MCF 10A (cell line): ENCODE results near the gene CLMN. TPM values are rescaled to one million over a fixed set of nuclear protein-coding genes. Genes with fewer than 3 reads are reported as not detected.

Source experiments
- BruUV-seq: library from RNA; stranded (reverse); fragments of 400-500 nt; replicated peaks from 2 replicates; lab custom pipeline; 2021; lab: Mats Ljungman, UMichigan
- CTCF ChIA-PET: fragments of 300-600 bp; sonication (Branson Sonifier 250); formaldehyde crosslinking; extraction: SDS; loops from one replicate; lab custom pipeline; 2021; ENCODE audit warnings: antibody characterized with exemption, inconsistent platforms; lab: Yijun Ruan, JAX
- POLR2A ChIA-PET: fragments of 300-600, 350-650 bp; sonication (Branson Sonifier 250); formaldehyde crosslinking; extraction: SDS; loops from one replicate; lab custom pipeline; 2020; ENCODE audit warnings: antibody characterized with exemption, inconsistent platforms; lab: Yijun Ruan, JAX
- DNase-seq: peaks from one replicate; pipeline ENCODE4 v3.0.0-alpha.2; 2018; ENCODE audit not compliant: unreplicated experiment
- H3K27ac Mint-ChIP-seq: one replicate; pipeline ENCODE4 v1.8.0; 2022; ENCODE audit warnings: mild to moderate bottlenecking, low read depth, mixed read lengths; ENCODE audit not compliant: unreplicated experiment
- H3K27me3 Mint-ChIP-seq: one replicate; pipeline ENCODE4 v1.8.0; 2022; ENCODE audit warnings: mixed read lengths; ENCODE audit not compliant: insufficient read depth, unreplicated experiment
- H3K36me3 Mint-ChIP-seq: one replicate; pipeline ENCODE4 v1.8.0; 2022; ENCODE audit warnings: mild to moderate bottlenecking, moderate library complexity, mixed read lengths; ENCODE audit not compliant: insufficient read depth, unreplicated experiment
- H3K4me1 Mint-ChIP-seq: one replicate; pipeline ENCODE4 v1.8.0; 2022; ENCODE audit warnings: mixed read lengths; ENCODE audit not compliant: insufficient read depth, unreplicated experiment
- H3K4me3 Mint-ChIP-seq: one replicate; pipeline ENCODE4 v1.8.0; 2022; ENCODE audit warnings: mild to moderate bottlenecking, moderate library complexity, mixed read lengths; ENCODE audit not compliant: unreplicated experiment
- H3K9me3 Mint-ChIP-seq: one replicate; pipeline ENCODE4 v1.8.0; 2022; ENCODE audit warnings: mixed read lengths; ENCODE audit not compliant: unreplicated experiment
- intact Hi-C: fragments of 100-400 bp; cut with micrococcal nuclease; formaldehyde crosslinking; loops from 2 replicates; pipeline ENCODE4 v1.14.1; 2022
- total RNA-seq: library from RNA; stranded (reverse); gene quantifications from 2 replicates; pipeline ENCODE4 v1.2.3, GENCODE V29; 2022
- TF ChIP-seq, protein P1 (sequence below): fragments of 200-600 bp; IDR thresholded peaks from one replicate; pipeline ENCODE4 v1.8.0; 2022; ENCODE audit warnings: antibody characterized with exemption, mild to moderate bottlenecking; ENCODE audit not compliant: unreplicated experiment

CLMN gene
- total RNA-seq, 1 experiment from 2014 or later, result 17.9 TPM

DNA sequence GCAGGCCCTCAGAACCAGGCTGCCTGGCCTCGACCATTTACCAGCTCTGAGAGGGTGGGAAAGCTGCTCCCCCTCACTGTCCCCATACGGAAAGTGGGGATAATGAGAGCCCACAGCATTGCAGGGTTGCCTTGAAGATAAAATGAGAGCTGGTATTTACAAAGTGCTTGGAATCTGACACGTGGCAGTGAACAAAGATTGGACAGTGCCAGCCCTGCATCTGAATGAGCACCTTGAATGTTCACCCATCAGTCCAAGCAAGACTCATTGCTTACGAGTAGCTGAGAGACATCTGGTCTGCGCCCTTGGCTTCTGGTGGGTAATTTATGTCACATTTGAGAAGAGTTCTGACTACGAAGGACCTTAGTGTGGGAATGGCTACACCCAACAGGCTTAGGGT lies 67.5 kb downstream of the CLMN start:
- no peak overlapping the region for H3K27ac Mint-ChIP-seq
- peaks cover 28% of the 10 kb centered on the region for H3K4me1 Mint-ChIP-seq
- ChIA-PET POLR2A (interaction anchor here (0.5 to 1.1 kb wide), 2 partner anchors 11 to 15 kb away, joined by 3 read pairs; no protein-coding TSS in a partner anchor), CTCF (interaction anchor here (0.6 kb wide), 1 partner anchor 551 kb away, joined by 3 read pairs; no protein-coding TSS in a partner anchor)
- H3K36me3 Mint-ChIP-seq, result no peaks in the 10 kb centered on the region
- DNase-seq, result no peak
- TF ChIP-seq, protein P1, sequence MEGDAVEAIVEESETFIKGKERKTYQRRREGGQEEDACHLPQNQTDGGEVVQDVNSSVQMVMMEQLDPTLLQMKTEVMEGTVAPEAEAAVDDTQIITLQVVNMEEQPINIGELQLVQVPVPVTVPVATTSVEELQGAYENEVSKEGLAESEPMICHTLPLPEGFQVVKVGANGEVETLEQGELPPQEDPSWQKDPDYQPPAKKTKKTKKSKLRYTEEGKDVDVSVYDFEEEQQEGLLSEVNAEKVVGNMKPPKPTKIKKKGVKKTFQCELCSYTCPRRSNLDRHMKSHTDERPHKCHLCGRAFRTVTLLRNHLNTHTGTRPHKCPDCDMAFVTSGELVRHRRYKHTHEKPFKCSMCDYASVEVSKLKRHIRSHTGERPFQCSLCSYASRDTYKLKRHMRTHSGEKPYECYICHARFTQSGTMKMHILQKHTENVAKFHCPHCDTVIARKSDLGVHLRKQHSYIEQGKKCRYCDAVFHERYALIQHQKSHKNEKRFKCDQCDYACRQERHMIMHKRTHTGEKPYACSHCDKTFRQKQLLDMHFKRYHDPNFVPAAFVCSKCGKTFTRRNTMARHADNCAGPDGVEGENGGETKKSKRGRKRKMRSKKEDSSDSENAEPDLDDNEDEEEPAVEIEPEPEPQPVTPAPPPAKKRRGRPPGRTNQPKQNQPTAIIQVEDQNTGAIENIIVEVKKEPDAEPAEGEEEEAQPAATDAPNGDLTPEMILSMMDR, result no peak
- no peaks in the 10 kb centered on the region for H3K27me3 Mint-ChIP-seq
- no TSS peak for BruUV-seq
- no peaks in the 10 kb centered on the region for H3K9me3 Mint-ChIP-seq
- no peak overlapping the region for H3K4me3 Mint-ChIP-seq
- intact Hi-C loops, result no loop called here

DNA sequence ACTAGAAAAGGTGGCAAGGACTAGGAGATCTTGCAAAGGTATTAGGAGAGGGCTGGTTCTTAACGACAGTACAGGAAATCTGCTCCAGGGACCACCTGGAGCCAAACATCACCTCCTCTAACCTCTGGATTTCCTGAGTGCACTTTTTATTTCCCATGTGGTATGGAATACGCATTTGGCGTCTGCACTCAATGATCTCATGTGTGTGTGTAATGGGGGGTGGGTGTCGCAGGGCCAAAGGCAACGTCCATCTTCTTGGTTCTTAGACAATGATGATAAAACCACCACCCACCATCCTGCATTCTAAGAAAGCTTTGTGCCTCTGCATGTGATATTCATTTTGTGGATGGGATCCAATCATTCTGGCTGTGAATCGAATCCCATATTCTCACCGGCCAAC lies 68.8 kb downstream of the CLMN start:
- TF ChIP-seq, protein P1, result no peak
- Mint-ChIP-seq H3K27ac (no peak overlapping the region), H3K4me1 (peaks cover 23% of the 10 kb centered on the region), H3K36me3 (no peaks in the 10 kb centered on the region), H3K9me3 (peaks cover 3% of the 10 kb centered on the region), H3K4me3 (no peak overlapping the region), H3K27me3 (no peaks in the 10 kb centered on the region)
- DNase-seq, result no peak
- ChIA-PET CTCF (interaction anchor here (1.6 kb wide), 1 partner anchor 19 kb away, joined by 5 read pairs; no protein-coding TSS in a partner anchor), POLR2A (interaction anchor here (0.6 kb wide), 1 partner anchor 1532 kb away, joined by 4 read pairs; no protein-coding TSS in a partner anchor)
- intact Hi-C loops, result no loop called here
- BruUV-seq, result no TSS peak

DNA sequence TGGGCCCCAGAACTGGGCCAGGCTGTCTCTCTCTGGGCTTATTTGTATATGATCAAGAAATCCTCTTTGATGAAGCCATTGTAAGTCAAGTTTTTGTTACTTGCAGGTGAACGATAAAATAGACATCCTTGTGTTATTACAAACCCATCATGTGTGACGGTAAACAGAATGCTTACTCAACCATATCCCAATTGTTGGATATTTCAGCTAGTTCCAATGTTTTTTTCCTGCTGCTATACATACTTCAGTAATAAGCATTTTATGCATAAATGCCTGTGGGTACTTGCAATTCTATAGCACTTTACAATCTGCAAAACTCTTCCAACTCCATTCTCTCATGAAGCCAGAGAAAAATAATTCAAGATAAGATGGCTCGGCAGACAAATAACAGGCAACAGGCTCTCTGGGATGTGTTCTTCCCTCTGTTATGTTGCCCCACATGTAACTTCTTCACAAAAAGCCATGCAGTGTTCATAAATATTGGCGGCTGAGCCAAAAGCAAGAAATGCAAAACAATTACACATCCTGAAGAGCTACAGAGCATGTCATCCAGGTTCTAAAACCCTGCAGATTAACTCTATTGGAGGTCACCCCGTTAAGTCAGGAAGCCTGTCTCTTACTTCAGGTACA lies 69.5 kb downstream of the CLMN start:
- peaks cover 10% of the 10 kb centered on the region for H3K9me3 Mint-ChIP-seq
- no peaks in the 10 kb centered on the region for H3K27me3 Mint-ChIP-seq
- intact Hi-C loops, result no loop called here
- CTCF ChIA-PET, result interaction anchor here (1.6 to 1.7 kb wide), 2 partner anchors 10 to 18 kb away, joined by 5 read pairs; no protein-coding TSS in a partner anchor
- H3K36me3 Mint-ChIP-seq, result no peaks in the 10 kb centered on the region
- H3K4me3 Mint-ChIP-seq, result no peak overlapping the region
- peaks cover 16% of the 10 kb centered on the region for H3K4me1 Mint-ChIP-seq
- DNase-seq, result no peak
- TF ChIP-seq, protein P1, result no peak
- POLR2A ChIA-PET, result interaction anchor here (0.6 kb wide), 2 partner anchors 159 to 1533 kb away, joined by 3 to 4 read pairs; no protein-coding TSS in a partner anchor
- BruUV-seq, result no TSS peak
- H3K27ac Mint-ChIP-seq, result no peak overlapping the region

DNA sequence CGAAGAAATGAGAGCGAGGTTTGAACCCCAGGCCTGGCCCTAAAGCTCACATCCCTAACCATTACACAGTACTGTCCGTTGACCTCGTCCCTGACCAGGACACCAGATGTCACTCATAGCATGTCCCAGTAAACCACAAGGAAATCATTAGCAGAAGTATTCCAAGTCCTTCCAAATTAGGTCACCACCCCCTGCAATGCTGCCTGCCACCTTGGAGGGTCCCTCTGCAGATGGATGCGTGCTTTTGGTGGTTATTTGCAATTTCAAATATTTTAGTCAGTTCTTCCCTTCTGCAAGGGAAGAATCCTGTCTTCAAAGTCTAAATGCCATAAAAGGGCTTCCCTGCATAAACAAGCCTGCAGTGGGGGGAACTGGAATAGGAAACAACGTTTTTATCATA lies 71.3 kb downstream of the CLMN start:
- H3K9me3 Mint-ChIP-seq, result peaks cover 13% of the 10 kb centered on the region
- no peak overlapping the region for H3K27ac Mint-ChIP-seq
- H3K4me3 Mint-ChIP-seq, result no peak overlapping the region
- H3K4me1 Mint-ChIP-seq, result peaks cover 16% of the 10 kb centered on the region
- H3K36me3 Mint-ChIP-seq, result no peaks in the 10 kb centered on the region
- no peak for DNase-seq
- no TSS peak for BruUV-seq
- intact Hi-C loops, result no loop called here
- ChIA-PET POLR2A (interaction anchor here (0.6 kb wide), 1 partner anchor 283 kb away, joined by 3 read pairs; no protein-coding TSS in a partner anchor), CTCF (interaction anchor here (1.7 kb wide), 1 partner anchor 8 kb away, joined by 5 read pairs; no protein-coding TSS in a partner anchor)
- H3K27me3 Mint-ChIP-seq, result no peaks in the 10 kb centered on the region
- TF ChIP-seq, protein P1, result no peak
